H1 (cell line): ENCODE measurements around the gene FARS2. TPM values are rescaled to one million over a fixed set of nuclear protein-coding genes. Genes with fewer than 3 reads are reported as not detected.

Source experiments
- CTCF ChIA-PET: fragments of 300-600 bp; sonication (Branson Sonifier 250); formaldehyde crosslinking; loops from one replicate; lab custom pipeline; 2021; ENCODE audit not compliant: partially characterized antibody; lab: Charles Lee
- POLR2A ChIA-PET: fragments of 300-600 bp; sonication (Branson Sonifier 250); formaldehyde crosslinking; loops from one replicate; lab custom pipeline; 2021; ENCODE audit warnings: inconsistent platforms; ENCODE audit not compliant: partially characterized antibody; lab: Charles Lee
- DNase-seq, 2 experiments: peaks; one replicate each; pipeline versions ENCODE4 v3.0.0 to v3.0.0-alpha.2; 2010 to 2022; ENCODE audit warnings: low spot score in 2 of 2, low read depth in 1 of 2, mixed read lengths in 1 of 2
- FAIRE-seq: peaks from 2 replicates; lab custom pipeline; 2011; peaks lifted over from hg19 to GRCh38; lab: Jason Lieb, UNC
- H2AFZ ChIP-seq: 2 replicates; pipeline ENCODE4 v1.8.1; 2012; ENCODE audit warnings: low read length, inconsistent platforms
- H2AK5ac ChIP-seq: 2 replicates; pipeline ENCODE4 v1.6.1; 2013; ENCODE audit warnings: low read depth, low read length
- H2BK120ac ChIP-seq: replicated peaks from 2 replicates; pipeline ENCODE3; 2013; ENCODE audit warnings: low read depth, low read length, inconsistent platforms
- H2BK12ac ChIP-seq: 2 replicates; pipeline ENCODE4 v1.6.1; 2013; ENCODE audit warnings: low read depth, low read length
- H2BK15ac ChIP-seq: 2 replicates; pipeline ENCODE4 v1.6.1; 2013; ENCODE audit warnings: low read length
- H2BK20ac ChIP-seq: 2 replicates; pipeline ENCODE4 v1.6.1; 2013; ENCODE audit warnings: low read length
- H2BK5ac ChIP-seq: 2 replicates; pipeline ENCODE4 v1.6.1; 2013; ENCODE audit warnings: low read depth, low read length
- H3K14ac ChIP-seq: 2 replicates; pipeline ENCODE4 v1.6.1; 2013; ENCODE audit warnings: inconsistent platforms; ENCODE audit not compliant: insufficient read length
- H3K18ac ChIP-seq: 2 replicates; pipeline ENCODE4 v1.6.1; 2013; ENCODE audit warnings: low read length; ENCODE audit errors: extremely low read depth
- H3K23ac ChIP-seq: 2 replicates; pipeline ENCODE4 v1.6.1; 2013; ENCODE audit warnings: inconsistent platforms; ENCODE audit not compliant: insufficient read length
- H3K23me2 ChIP-seq: 2 replicates; pipeline ENCODE4 v1.6.1; 2013; ENCODE audit warnings: low read depth, low read length
- H3K27ac ChIP-seq: 2 replicates; pipeline ENCODE4 v1.6.1; 2011; ENCODE audit warnings: low read depth, low read length, inconsistent platforms
- H3K27me3 ChIP-seq, 4 experiments: replicated peaks in 1 of 4; 1 replicate in 1 of 4; 2 replicates in 3 of 4; pipeline versions ENCODE4 v1.6.1 to v1.8.1; 2011 to 2013; ENCODE audit warnings: low read length in 3 of 4, mild to moderate bottlenecking in 3 of 4, inconsistent platforms in 2 of 4, mixed read lengths in 2 of 4, moderate library complexity in 1 of 4; ENCODE audit not compliant: control insufficient read depth in 3 of 4, insufficient read depth in 3 of 4; ENCODE audit errors: extremely low read depth in 1 of 4
- H3K36me3 ChIP-seq, 4 experiments: 2 replicates each; pipeline versions ENCODE4 v1.6.1 to v1.8.1; 2011 to 2013; ENCODE audit warnings: mild to moderate bottlenecking in 4 of 4, low read length in 3 of 4, moderate library complexity in 2 of 4, control low read depth in 1 of 4, inconsistent platforms in 1 of 4; ENCODE audit not compliant: insufficient read depth in 4 of 4, control insufficient read depth in 2 of 4
- H3K4ac ChIP-seq: replicated peaks from 2 replicates; pipeline ENCODE3; 2013; ENCODE audit warnings: low read length, low read depth, mixed read lengths, inconsistent platforms; ENCODE audit not compliant: insufficient read length
- H3K4me1 ChIP-seq, 4 experiments: replicated peaks in 1 of 4; 1 replicate in 1 of 4; 2 replicates in 3 of 4; pipeline versions ENCODE4 v1.6.1 to v1.8.1; 2011 to 2013; ENCODE audit warnings: low read length in 3 of 4, inconsistent platforms in 2 of 4, mixed read lengths in 1 of 4; ENCODE audit not compliant: insufficient read depth in 4 of 4, control insufficient read depth in 3 of 4
- H3K4me2 ChIP-seq, 2 experiments: 2 replicates each; pipeline versions ENCODE4 v1.6.1 to v1.8.1; 2011 to 2013; ENCODE audit warnings: low read depth in 2 of 2, low read length in 2 of 2, control low read depth in 1 of 2, inconsistent platforms in 1 of 2, mild to moderate bottlenecking in 1 of 2; ENCODE audit not compliant: insufficient read depth in 1 of 2
- H3K4me3 ChIP-seq, 4 experiments: fragments of 200-600, 300-600 bp in 1 of 4; sonication (generic), shearing (Covaris generic), sonication (Bioruptor Twin) in 1 of 4; 2 replicates each; pipeline versions ENCODE4 v1.5.1 to v1.8.1; 2011 to 2016; ENCODE audit warnings: low read length in 4 of 4, low read depth in 3 of 4, control low read depth in 2 of 4, inconsistent platforms in 2 of 4, mild to moderate bottlenecking in 2 of 4, mixed read lengths in 1 of 4, moderate library complexity in 1 of 4; ENCODE audit not compliant: insufficient read depth in 2 of 4; ENCODE audit errors: extremely low read depth in 1 of 4
- H3K56ac ChIP-seq: replicated peaks from 2 replicates; pipeline ENCODE3; 2013; ENCODE audit warnings: low read depth, mild to moderate bottlenecking, mixed read lengths, low read length, inconsistent platforms; ENCODE audit not compliant: insufficient read length
- H3K79me1 ChIP-seq: 2 replicates; pipeline ENCODE4 v1.6.1; 2013; ENCODE audit warnings: low read depth, low read length, control low read depth
- H3K79me2 ChIP-seq, 2 experiments: 2 replicates each; pipeline versions ENCODE4 v1.6.1 to v1.8.1; 2012 to 2013; ENCODE audit warnings: low read length in 2 of 2, mild to moderate bottlenecking in 2 of 2, inconsistent platforms in 1 of 2; ENCODE audit not compliant: insufficient read depth in 2 of 2, control insufficient read depth in 1 of 2
- H3K9ac ChIP-seq, 4 experiments: replicated peaks in 1 of 4; 1 replicate in 1 of 4; 2 replicates in 3 of 4; pipeline versions ENCODE4 v1.6.1 to v1.8.1; 2011 to 2013; ENCODE audit warnings: low read depth in 3 of 4, low read length in 3 of 4, control low read depth in 2 of 4, mild to moderate bottlenecking in 2 of 4, moderate library complexity in 2 of 4, inconsistent platforms in 1 of 4; ENCODE audit errors: extremely low read depth in 1 of 4
- H3K9me3 ChIP-seq, 2 experiments: 2 replicates each; pipeline versions ENCODE4 v1.6.1 to v1.8.1; 2012 to 2013; ENCODE audit warnings: mild to moderate bottlenecking in 2 of 2, moderate library complexity in 2 of 2, control low read depth in 1 of 2, inconsistent platforms in 1 of 2, low read depth in 1 of 2, low read length in 1 of 2, mixed read lengths in 1 of 2; ENCODE audit not compliant: insufficient read depth in 2 of 2
- H4K20me1 ChIP-seq, 2 experiments: replicated peaks in 1 of 2; 2 replicates each; pipeline versions ENCODE3 to v1.8.1; 2011 to 2013; ENCODE audit warnings: inconsistent platforms in 2 of 2, low read length in 2 of 2, mild to moderate bottlenecking in 1 of 2; ENCODE audit not compliant: insufficient read depth in 2 of 2, control insufficient read depth in 1 of 2
- H4K5ac ChIP-seq: 2 replicates; pipeline ENCODE4 v1.6.1; 2013; ENCODE audit warnings: low read length, low read depth, mixed read lengths, inconsistent platforms; ENCODE audit not compliant: insufficient read length
- H4K8ac ChIP-seq: 2 replicates; pipeline ENCODE4 v1.8.0; 2013; ENCODE audit warnings: mild to moderate bottlenecking, moderate library complexity, low read length, inconsistent platforms; ENCODE audit not compliant: insufficient read depth; ENCODE audit errors: extremely low read depth
- H4K91ac ChIP-seq: replicated peaks from 2 replicates; pipeline ENCODE3; 2013; ENCODE audit warnings: low read length, mixed read lengths, inconsistent platforms; ENCODE audit not compliant: insufficient read length
- MAFK ChIP-seq: IDR thresholded peaks from 2 replicates; pipeline ENCODE4 v1.6.1; 2012; ENCODE audit warnings: low read depth, mild to moderate bottlenecking, improper control_type of control experiment, low read length
- POLR2A ChIP-seq, 2 experiments: IDR thresholded peaks; 1 replicate in 1 of 2; 2 replicates in 1 of 2; pipeline ENCODE4 v1.6.1; 2011; ENCODE audit warnings: low read depth in 2 of 2, low read length in 2 of 2, mild to moderate bottlenecking in 2 of 2; ENCODE audit errors: control extremely low read depth in 1 of 2
- TEAD4 ChIP-seq: IDR thresholded peaks from 2 replicates; pipeline ENCODE4 v1.6.1; 2012; ENCODE audit warnings: low read depth, low read length, inconsistent platforms, mixed read lengths
- WGBS, 2 experiments: shearing (Covaris generic) in 1 of 2; methylation state at CpG; one replicate each; pipeline versions ENCODE4 v1.1.6 to v1.1.7; 2013 to 2015; ENCODE audit warnings: low lambda C conversion rate in 2 of 2, mixed read lengths in 2 of 2, inconsistent platforms in 1 of 2, low coverage in 1 of 2, missing lambda C conversion rate in 1 of 2; ENCODE audit not compliant: insufficient replicate concordance in 2 of 2, insufficient coverage in 1 of 2, insufficient read length in 1 of 2; ENCODE audit errors: extremely low coverage in 1 of 2, missing lambda C conversion rate in 1 of 2; 5-methylcytosine and 5-hydroxymethylcytosine counted together
- polyA plus RNA-seq, 7 experiments: library from polyadenylated mRNA; depleted of rRNA in 3 of 7; stranded (reverse) in 5 of 7; unstranded in 2 of 7; fragments of >200 nt in 5 of 7; fragments of 200-250 nt in 2 of 7; gene quantifications; 1 replicate in 5 of 7; 2 replicates in 1 of 7; 4 replicates in 1 of 7; pipeline versions ENCODE4 v1.2.1 to v1.2.3, GENCODE V29; 2011 to 2013; ENCODE audit warnings: missing spikeins in 2 of 7, mixed read lengths in 2 of 7
- total RNA-seq: library from RNA; stranded (reverse); fragmentation: NEBNext Ultra II Directional; extraction: Animal tissue kit (Norgen Biotek cat#: 25700); gene quantifications from 2 replicates; pipeline ENCODE4 v1.2.1, GENCODE V29; 2021

The FARS2 gene
- total and polyA plus RNA-seq, 2 of the 8 experiments (the other 6 are each of a cell fraction or from before 2014, with no cell fraction given), result 11.7 to 14.4 TPM

DNA sequence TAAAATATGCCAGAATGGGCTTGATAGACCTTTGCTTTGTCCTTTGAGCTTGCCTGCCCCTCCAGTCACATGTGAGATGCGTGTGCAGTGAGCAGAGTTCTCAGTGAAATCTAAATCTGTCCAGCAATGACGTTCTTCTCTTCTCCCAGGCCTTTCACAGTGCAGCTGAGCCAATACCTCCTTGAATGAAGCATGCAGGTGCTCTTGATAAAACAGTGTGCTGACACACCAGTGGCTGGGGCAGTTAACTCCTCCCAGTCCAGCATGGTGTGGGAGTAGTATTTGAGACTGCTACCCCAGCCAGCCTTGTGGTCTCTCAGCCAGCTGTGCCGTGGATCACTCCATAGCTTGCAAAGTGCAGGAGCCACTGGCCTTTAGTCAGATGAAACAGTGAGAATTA lies 240.5 kb downstream of the FARS2 start:
- peaks cover 0 to 2% (median 0%) of the 10 kb centered on the region in 4 experiments; a peak in 2 of 7 replicates for H3K4me1 ChIP-seq
- H3K4me2 ChIP-seq, result no peak overlapping the region
- H3K36me3 ChIP-seq, result no peaks in the 10 kb centered on the region
- H3K27ac ChIP-seq, result no peak overlapping the region
- H3K9me3 ChIP-seq, result no peaks in the 10 kb centered on the region
- FAIRE-seq (no peak), DNase-seq (no peak)
- ChIA-PET CTCF (interaction anchor here (1.0 to 1.3 kb wide), 2 partner anchors 31 to 264 kb away, joined by 3 to 4 read pairs; no protein-coding TSS in a partner anchor), POLR2A (no interaction called here)
- H3K56ac ChIP-seq, result no peak overlapping the region
- H2BK20ac ChIP-seq, result no peak overlapping the region
- H3K4me3 ChIP-seq, result no peak overlapping the region
- WGBS, 2 experiments, result 100% methylated on average over 3 of the region's 3 CpGs; no CpG with 5 or more reads in 1 of the 2 experiments
- no peaks in the 10 kb centered on the region for H3K79me1 ChIP-seq
- H3K4ac ChIP-seq, result no peak overlapping the region
- H2BK120ac ChIP-seq, result no peak overlapping the region
- no peak overlapping the region for H3K14ac ChIP-seq
- H2BK12ac ChIP-seq, result no peak overlapping the region
- H4K8ac ChIP-seq, result no peak overlapping the region; the same call in 1 of the 2 replicates
- no peak overlapping the region for H4K91ac ChIP-seq
- no peak overlapping the region for H3K18ac ChIP-seq
- no peak overlapping the region for H3K23ac ChIP-seq
- 0 out of 2 replicates have a peak overlapping the region, but pooled peaks have one; percentile 22 for H2BK15ac ChIP-seq
- no peaks in the 10 kb centered on the region for H3K27me3 ChIP-seq
- no peaks in the 10 kb centered on the region for H3K23me2 ChIP-seq
- no peak overlapping the region for H4K5ac ChIP-seq
- no peak overlapping the region for H2AK5ac ChIP-seq
- H3K9ac ChIP-seq, result no peak overlapping the region
- no peaks in the 10 kb centered on the region for H3K79me2 ChIP-seq
- no peak overlapping the region for H2AFZ ChIP-seq
- no peak overlapping the region for H2BK5ac ChIP-seq
- H4K20me1 ChIP-seq, result no peaks in the 10 kb centered on the region
- no peak for TF ChIP-seq TEAD4
- no peak for TF ChIP-seq MAFK
- TF ChIP-seq POLR2A (IDR thresholded peaks at IDR 0.05; ENCODE audit: control extremely low read depth in 1 of 2, low read depth in 2 of 2, low read length in 2 of 2), result no peak
